Measurements from ENCODE around the gene COL5A1.

The COL5A1 gene

GRCh38 chr9:134804871-134805270 lies 163.3 kb downstream of the COL5A1 start:
- ATAC-seq = no peak; the same call in 2 of the 3 replicates
- TF ChIP-seq ZFP30 (CRISPR knock-in tag; IDR thresholded peaks at IDR 0.05) (no peak), CSRNP3 (CRISPR knock-in tag; IDR thresholded peaks at IDR 0.05) (no peak), ZNF8 (CRISPR knock-in tag; IDR thresholded peaks at IDR 0.05) (no peak), ARNTL (CRISPR knock-in tag; IDR thresholded peaks at IDR 0.05; ENCODE audit: borderline replicate concordance, low read depth) (no peak), TSHZ2 (CRISPR knock-in tag; IDR thresholded peaks at IDR 0.05) (no peak), OSR1 (CRISPR knock-in tag; IDR thresholded peaks at IDR 0.05) (no peak), ISL1 (CRISPR knock-in tag; IDR thresholded peaks at IDR 0.05) (no peak), CSDC2 (CRISPR knock-in tag; IDR thresholded peaks at IDR 0.05) (no peak), POU6F1 (CRISPR knock-in tag; IDR thresholded peaks at IDR 0.05; ENCODE audit: borderline replicate concordance, low read depth) (no peak), ZC3H10 (CRISPR knock-in tag; IDR thresholded peaks at IDR 0.05) (no peak), SNAI2 (CRISPR knock-in tag; IDR thresholded peaks at IDR 0.05) (no peak), RARB (CRISPR knock-in tag; IDR thresholded peaks at IDR 0.05) (no peak), ZNF565 (CRISPR knock-in tag; conservative IDR thresholded peaks at IDR 0.05; ENCODE audit: low read depth) (no peak), TCF4 (CRISPR knock-in tag; IDR thresholded peaks at IDR 0.05; ENCODE audit: borderline replicate concordance) (no peak)
- TF ChIP-seq, protein P1, sequence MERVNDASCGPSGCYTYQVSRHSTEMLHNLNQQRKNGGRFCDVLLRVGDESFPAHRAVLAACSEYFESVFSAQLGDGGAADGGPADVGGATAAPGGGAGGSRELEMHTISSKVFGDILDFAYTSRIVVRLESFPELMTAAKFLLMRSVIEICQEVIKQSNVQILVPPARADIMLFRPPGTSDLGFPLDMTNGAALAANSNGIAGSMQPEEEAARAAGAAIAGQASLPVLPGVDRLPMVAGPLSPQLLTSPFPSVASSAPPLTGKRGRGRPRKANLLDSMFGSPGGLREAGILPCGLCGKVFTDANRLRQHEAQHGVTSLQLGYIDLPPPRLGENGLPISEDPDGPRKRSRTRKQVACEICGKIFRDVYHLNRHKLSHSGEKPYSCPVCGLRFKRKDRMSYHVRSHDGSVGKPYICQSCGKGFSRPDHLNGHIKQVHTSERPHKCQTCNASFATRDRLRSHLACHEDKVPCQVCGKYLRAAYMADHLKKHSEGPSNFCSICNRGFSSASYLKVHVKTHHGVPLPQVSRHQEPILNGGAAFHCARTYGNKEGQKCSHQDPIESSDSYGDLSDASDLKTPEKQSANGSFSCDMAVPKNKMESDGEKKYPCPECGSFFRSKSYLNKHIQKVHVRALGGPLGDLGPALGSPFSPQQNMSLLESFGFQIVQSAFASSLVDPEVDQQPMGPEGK (CRISPR knock-in tag; IDR thresholded peaks at IDR 0.05; ENCODE audit: borderline replicate concordance) = no peak
- TF ChIP-seq, protein P2, sequence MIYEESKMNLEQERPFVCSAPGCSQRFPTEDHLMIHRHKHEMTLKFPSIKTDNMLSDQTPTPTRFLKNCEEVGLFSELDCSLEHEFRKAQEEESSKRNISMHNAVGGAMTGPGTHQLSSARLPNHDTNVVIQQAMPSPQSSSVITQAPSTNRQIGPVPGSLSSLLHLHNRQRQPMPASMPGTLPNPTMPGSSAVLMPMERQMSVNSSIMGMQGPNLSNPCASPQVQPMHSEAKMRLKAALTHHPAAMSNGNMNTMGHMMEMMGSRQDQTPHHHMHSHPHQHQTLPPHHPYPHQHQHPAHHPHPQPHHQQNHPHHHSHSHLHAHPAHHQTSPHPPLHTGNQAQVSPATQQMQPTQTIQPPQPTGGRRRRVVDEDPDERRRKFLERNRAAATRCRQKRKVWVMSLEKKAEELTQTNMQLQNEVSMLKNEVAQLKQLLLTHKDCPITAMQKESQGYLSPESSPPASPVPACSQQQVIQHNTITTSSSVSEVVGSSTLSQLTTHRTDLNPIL (CRISPR knock-in tag; IDR thresholded peaks at IDR 0.05; ENCODE audit: low read depth) = no peak

DNA sequence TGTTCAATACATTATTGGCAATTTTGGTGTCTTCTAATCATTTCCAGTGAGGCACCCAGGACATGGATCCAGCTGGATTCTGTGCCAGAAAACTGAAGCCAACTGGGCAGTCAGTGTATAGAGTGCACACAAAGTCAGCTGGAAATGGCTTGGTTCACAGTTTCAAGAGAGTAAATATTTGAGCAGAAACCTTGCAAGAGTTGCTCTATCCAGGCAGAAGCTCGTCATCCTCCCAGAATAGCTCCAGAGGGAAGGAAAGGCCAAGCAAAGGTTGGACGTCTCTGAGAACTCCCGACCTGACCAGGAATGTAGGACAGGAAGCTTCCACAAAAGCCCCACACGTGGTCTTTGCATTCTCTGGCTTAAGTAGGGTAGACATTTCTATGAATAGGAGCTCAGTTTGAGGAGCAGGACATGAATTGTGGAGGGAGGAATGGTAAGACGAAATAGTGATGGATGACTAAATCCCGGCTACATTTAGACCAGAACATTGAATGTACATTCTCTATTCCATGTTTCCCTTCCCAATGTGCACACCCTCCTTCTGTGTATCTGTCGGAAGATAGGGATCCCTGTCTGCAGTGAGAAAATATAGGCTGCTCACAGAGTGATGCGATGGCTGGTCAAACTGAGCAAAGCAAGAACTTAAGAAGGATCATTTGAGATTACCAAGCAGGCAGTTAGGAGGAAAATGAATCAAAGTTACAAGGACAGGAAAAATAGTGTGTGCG lies 166.3 kb downstream of the COL5A1 start:
- TF ChIP-seq BACH2 (CRISPR knock-in tag; IDR thresholded peaks at IDR 0.05; ENCODE audit: borderline replicate concordance) (no peak), ZFP3 (CRISPR knock-in tag; IDR thresholded peaks at IDR 0.05) (no peak), RARB (CRISPR knock-in tag; IDR thresholded peaks at IDR 0.05) (no peak), PPARA (CRISPR knock-in tag; IDR thresholded peaks at IDR 0.05; ENCODE audit: borderline replicate concordance) (no peak), POU6F1 (CRISPR knock-in tag; IDR thresholded peaks at IDR 0.05; ENCODE audit: borderline replicate concordance, low read depth) (no peak), TCF4 (CRISPR knock-in tag; IDR thresholded peaks at IDR 0.05; ENCODE audit: borderline replicate concordance) (no peak), ZNF8 (CRISPR knock-in tag; IDR thresholded peaks at IDR 0.05) (no peak), ISL1 (CRISPR knock-in tag; IDR thresholded peaks at IDR 0.05) (no peak)
- ATAC-seq = no peak

Measured in SK-N-SH treated with all-trans-retinoic acid at 6 μM for 48 hours (cell line).